ENCODE measurements around the gene ADARB1. TPM values are rescaled to one million over a fixed set of nuclear protein-coding genes. Genes with fewer than 3 reads are reported as not detected.
"Not testable (repeated sequence)": the region's sequence is repeated elsewhere in the genome, so short reads cannot be mapped to it uniquely, and the experiment has no call there.

ADARB1 gene
- total RNA-seq, 3 donors from 2014 or later (not counting 1 experiment from before 2014, with no cell fraction given): 20.7 to 28.0 (median 26.6) TPM

- Histone ChIP-seq H3K9me3 (ENCODE audit: control insufficient read depth, insufficient read depth, low read length) (no peaks in the 10 kb centered on the region), H3K36me3 (ENCODE audit: control insufficient read depth, insufficient read depth, low read length) (peaks cover 4% of the 10 kb centered on the region), H3K4me3 (ENCODE audit: low read length) (no peak overlapping the region), H3K27ac (ENCODE audit: low read length) (no peak overlapping the region), H3K4me1 (ENCODE audit: control insufficient read depth, insufficient read depth, low read length) (peaks cover 5% of the 10 kb centered on the region), H3K27me3 (ENCODE audit: control insufficient read depth, insufficient read depth, low read length) (no peaks in the 10 kb centered on the region)
- Mint-ChIP-seq H3K36me3 (no peaks in the 10 kb centered on the region), H3K27ac (no peak overlapping the region), H3K4me1 (peaks cover 5 to 6% of the 10 kb centered on the region in 2 donors), H3K4me3 (no peak overlapping the region), H3K9me3 (no peaks in the 10 kb centered on the region), H3K27me3 (ENCODE audit: low read depth in 2 of 2) (no peaks in the 10 kb centered on the region)
- ATAC-seq (no peak), DNase-seq (no peak)
- WGBS (ENCODE audit: insufficient coverage): 95% methylated on average over 12 of the region's 12 CpGs
- intact Hi-C loops (cut with micrococcal nuclease): no loop called here
- TF ChIP-seq, protein P1, sequence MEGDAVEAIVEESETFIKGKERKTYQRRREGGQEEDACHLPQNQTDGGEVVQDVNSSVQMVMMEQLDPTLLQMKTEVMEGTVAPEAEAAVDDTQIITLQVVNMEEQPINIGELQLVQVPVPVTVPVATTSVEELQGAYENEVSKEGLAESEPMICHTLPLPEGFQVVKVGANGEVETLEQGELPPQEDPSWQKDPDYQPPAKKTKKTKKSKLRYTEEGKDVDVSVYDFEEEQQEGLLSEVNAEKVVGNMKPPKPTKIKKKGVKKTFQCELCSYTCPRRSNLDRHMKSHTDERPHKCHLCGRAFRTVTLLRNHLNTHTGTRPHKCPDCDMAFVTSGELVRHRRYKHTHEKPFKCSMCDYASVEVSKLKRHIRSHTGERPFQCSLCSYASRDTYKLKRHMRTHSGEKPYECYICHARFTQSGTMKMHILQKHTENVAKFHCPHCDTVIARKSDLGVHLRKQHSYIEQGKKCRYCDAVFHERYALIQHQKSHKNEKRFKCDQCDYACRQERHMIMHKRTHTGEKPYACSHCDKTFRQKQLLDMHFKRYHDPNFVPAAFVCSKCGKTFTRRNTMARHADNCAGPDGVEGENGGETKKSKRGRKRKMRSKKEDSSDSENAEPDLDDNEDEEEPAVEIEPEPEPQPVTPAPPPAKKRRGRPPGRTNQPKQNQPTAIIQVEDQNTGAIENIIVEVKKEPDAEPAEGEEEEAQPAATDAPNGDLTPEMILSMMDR (IDR thresholded peaks at IDR 0.05): no peak
These were observed 68.3 kb downstream of the ADARB1 start for GRCh38 chr21:45142469-45143308.

DNA sequence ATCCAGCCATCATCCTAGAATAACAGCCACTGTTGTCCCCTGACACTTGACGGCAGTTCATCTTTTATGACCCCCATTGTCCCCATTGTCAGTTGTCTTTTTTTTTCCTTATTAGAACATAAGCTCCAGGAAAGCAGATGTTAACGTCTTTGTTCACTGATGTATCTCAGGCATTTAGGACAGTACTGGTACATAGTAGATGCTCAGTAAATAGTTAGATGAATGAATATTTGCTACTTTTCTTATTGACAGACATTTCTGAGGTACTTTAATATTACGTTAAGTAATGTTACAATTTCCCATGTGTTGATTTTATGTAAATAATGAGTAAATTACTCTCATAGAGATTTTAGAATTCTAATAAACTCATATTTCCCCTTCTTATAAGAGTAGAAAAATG lies 69.5 kb downstream of the ADARB1 start:
- WGBS (ENCODE audit: insufficient coverage): 100% methylated on average over 1 of the region's 3 CpGs
- no peak for DNase-seq
- Histone ChIP-seq H3K4me1 (ENCODE audit: control insufficient read depth, insufficient read depth, low read length) (peaks cover 5% of the 10 kb centered on the region), H3K36me3 (ENCODE audit: control insufficient read depth, insufficient read depth, low read length) (peaks cover 4% of the 10 kb centered on the region), H3K27ac (ENCODE audit: low read length) (no peak overlapping the region), H3K9me3 (ENCODE audit: control insufficient read depth, insufficient read depth, low read length) (no peaks in the 10 kb centered on the region), H3K4me3 (ENCODE audit: low read length) (no peak overlapping the region), H3K27me3 (ENCODE audit: control insufficient read depth, insufficient read depth, low read length) (no peaks in the 10 kb centered on the region)
- intact Hi-C loops (cut with micrococcal nuclease): no loop called here
- TF ChIP-seq, protein P1 (IDR thresholded peaks at IDR 0.05): no peak
- H3K36me3 Mint-ChIP-seq: no peaks in the 10 kb centered on the region
- no peak overlapping the region for H3K4me3 Mint-ChIP-seq
- no peak for ATAC-seq
- H3K4me1 Mint-ChIP-seq: peaks cover 5 to 6% of the 10 kb centered on the region in 2 donors
- no peaks in the 10 kb centered on the region for H3K9me3 Mint-ChIP-seq
- H3K27me3 Mint-ChIP-seq (ENCODE audit: low read depth in 2 of 2): no peaks in the 10 kb centered on the region
- no peak overlapping the region for H3K27ac Mint-ChIP-seq

GRCh38 chr21:45145146-45145545 lies 70.8 kb downstream of the ADARB1 start:
- Histone ChIP-seq H3K27ac (ENCODE audit: low read length) (no peak overlapping the region), H3K9me3 (ENCODE audit: control insufficient read depth, insufficient read depth, low read length) (no peaks in the 10 kb centered on the region), H3K27me3 (ENCODE audit: control insufficient read depth, insufficient read depth, low read length) (no peaks in the 10 kb centered on the region), H3K4me1 (ENCODE audit: control insufficient read depth, insufficient read depth, low read length) (peaks cover 5% of the 10 kb centered on the region), H3K36me3 (ENCODE audit: control insufficient read depth, insufficient read depth, low read length) (peaks cover 4% of the 10 kb centered on the region), H3K4me3 (ENCODE audit: low read length) (no peak overlapping the region)
- WGBS (ENCODE audit: insufficient coverage): 92% methylated on average over 9 of the region's 9 CpGs
- TF ChIP-seq, protein P1 (IDR thresholded peaks at IDR 0.05): no peak
- no peaks in the 10 kb centered on the region for H3K9me3 Mint-ChIP-seq
- H3K27ac Mint-ChIP-seq: no peak overlapping the region
- DNase-seq (no peak), ATAC-seq (no peak)
- H3K4me1 Mint-ChIP-seq: peaks cover 5% of the 10 kb centered on the region in 2 donors
- intact Hi-C loops (cut with micrococcal nuclease): no loop called here
- no peaks in the 10 kb centered on the region for H3K36me3 Mint-ChIP-seq
- no peak overlapping the region for H3K4me3 Mint-ChIP-seq
- H3K27me3 Mint-ChIP-seq (ENCODE audit: low read depth in 2 of 2): no peaks in the 10 kb centered on the region

DNA sequence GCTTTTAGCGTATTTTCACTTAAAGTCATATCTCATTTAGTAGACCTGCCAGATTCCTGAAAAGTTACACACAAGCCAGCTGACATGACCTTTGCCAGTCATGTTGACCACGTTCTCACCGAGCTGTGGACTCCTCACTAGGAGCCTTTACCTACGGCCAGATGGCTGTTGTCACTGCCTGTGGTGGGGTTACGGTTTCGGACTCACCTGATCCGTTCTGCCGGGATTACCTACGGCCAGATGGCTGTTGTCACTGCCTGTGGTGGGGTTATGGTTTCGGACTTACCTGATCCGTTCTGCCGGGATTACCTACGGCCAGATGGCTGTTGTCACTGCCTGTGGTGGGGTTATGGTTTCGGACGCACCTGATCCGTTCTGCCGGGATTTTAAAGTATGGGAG lies 71.5 kb downstream of the ADARB1 start:
- H3K27ac ChIP-seq (ENCODE audit: low read length); H3K4me3 ChIP-seq (ENCODE audit: low read length); H3K4me1 Mint-ChIP-seq; H3K36me3 Mint-ChIP-seq; DNase-seq; ATAC-seq; H3K36me3 ChIP-seq (ENCODE audit: control insufficient read depth, insufficient read depth, low read length); H3K27me3 Mint-ChIP-seq (ENCODE audit: low read depth in 2 of 2); H3K4me1 ChIP-seq (ENCODE audit: control insufficient read depth, insufficient read depth, low read length); H3K4me3 Mint-ChIP-seq; H3K9me3 Mint-ChIP-seq; H3K9me3 ChIP-seq (ENCODE audit: control insufficient read depth, insufficient read depth, low read length); intact Hi-C loops (cut with micrococcal nuclease); H3K27me3 ChIP-seq (ENCODE audit: control insufficient read depth, insufficient read depth, low read length); H3K27ac Mint-ChIP-seq: not testable (repeated sequence)
- 97% methylated on average over 17 of the region's 17 CpGs for WGBS (ENCODE audit: insufficient coverage)
